ENCODE results near the gene HHAT.

DNA sequence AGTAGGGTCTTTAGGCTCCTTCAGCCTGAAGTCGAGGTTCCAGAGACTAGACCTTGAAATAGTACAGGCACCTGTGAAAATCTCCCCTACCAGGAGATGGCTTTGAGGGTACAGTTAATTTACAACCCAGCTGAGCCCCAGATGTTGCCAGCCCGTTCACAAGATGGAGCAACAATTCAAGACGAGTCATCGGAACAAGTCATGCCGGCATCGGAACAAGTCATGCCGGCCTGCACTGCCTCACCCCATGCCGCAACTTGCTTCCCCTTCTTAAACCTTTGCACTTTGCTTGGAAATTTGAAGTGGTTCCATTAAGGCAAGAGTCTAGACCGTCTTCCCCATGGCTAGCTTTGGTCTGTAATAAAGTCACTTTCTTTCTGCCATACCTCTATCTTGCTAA, 16.0 kb downstream of the HHAT start:
- no peak for TF ChIP-seq POLR2A (IDR thresholded peaks at IDR 0.05)
- TF ChIP-seq, protein P1, sequence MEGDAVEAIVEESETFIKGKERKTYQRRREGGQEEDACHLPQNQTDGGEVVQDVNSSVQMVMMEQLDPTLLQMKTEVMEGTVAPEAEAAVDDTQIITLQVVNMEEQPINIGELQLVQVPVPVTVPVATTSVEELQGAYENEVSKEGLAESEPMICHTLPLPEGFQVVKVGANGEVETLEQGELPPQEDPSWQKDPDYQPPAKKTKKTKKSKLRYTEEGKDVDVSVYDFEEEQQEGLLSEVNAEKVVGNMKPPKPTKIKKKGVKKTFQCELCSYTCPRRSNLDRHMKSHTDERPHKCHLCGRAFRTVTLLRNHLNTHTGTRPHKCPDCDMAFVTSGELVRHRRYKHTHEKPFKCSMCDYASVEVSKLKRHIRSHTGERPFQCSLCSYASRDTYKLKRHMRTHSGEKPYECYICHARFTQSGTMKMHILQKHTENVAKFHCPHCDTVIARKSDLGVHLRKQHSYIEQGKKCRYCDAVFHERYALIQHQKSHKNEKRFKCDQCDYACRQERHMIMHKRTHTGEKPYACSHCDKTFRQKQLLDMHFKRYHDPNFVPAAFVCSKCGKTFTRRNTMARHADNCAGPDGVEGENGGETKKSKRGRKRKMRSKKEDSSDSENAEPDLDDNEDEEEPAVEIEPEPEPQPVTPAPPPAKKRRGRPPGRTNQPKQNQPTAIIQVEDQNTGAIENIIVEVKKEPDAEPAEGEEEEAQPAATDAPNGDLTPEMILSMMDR (IDR thresholded peaks at IDR 0.05 in 4 of 5, conservative IDR thresholded peaks at IDR 0.05 in 1 of 5), result no peak

Measured in gastrocnemius medialis (tissue), 4 donors.